Ovary (tissue), 3 donors: ENCODE results near the gene KIF2A.

Source experiments
- CTCF ChIP-seq, 3 donors: fragments of 450-650 bp in 2 of 3; fragments of 200-600 bp in 1 of 3; IDR thresholded peaks; one replicate each; pipeline versions ENCODE4 v1.5.1 to v1.8.0; 2016 to 2022; ENCODE audit warnings: antibody characterized with exemption in 3 of 3, mild to moderate bottlenecking in 1 of 3
- EP300 ChIP-seq: sonication (generic); formaldehyde crosslinking; IDR thresholded peaks from one replicate; pipeline ENCODE4 v1.6.1; 2017; ENCODE audit warnings: antibody characterized with exemption
- donor health status: DM: no; HTN: no; CAD: no.

- TF ChIP-seq EP300 (no peak), CTCF (IDR thresholded peaks at IDR 0.05) (no peak)
Observed at GRCh38 chr5:62263401-62263800, 42.6 kb upstream of the KIF2A start.
